H1 (cell line): Measurements from ENCODE around the gene NAB1. TPM values are rescaled to one million over a fixed set of nuclear protein-coding genes. Genes with fewer than 3 reads are reported as not detected.
"Not testable (repeated sequence)": the region's sequence is repeated elsewhere in the genome, so short reads cannot be mapped to it uniquely, and the experiment has no call there.

ENCODE experiments used
- CTCF ChIA-PET: fragments of 300-600 bp; sonication (Branson Sonifier 250); formaldehyde crosslinking; loops from one replicate; lab custom pipeline; 2021; ENCODE audit not compliant: partially characterized antibody; lab: Charles Lee
- POLR2A ChIA-PET: fragments of 300-600 bp; sonication (Branson Sonifier 250); formaldehyde crosslinking; loops from one replicate; lab custom pipeline; 2021; ENCODE audit warnings: inconsistent platforms; ENCODE audit not compliant: partially characterized antibody; lab: Charles Lee
- DNase-seq, 2 experiments: peaks; one replicate each; pipeline versions ENCODE4 v3.0.0 to v3.0.0-alpha.2; 2010 to 2022; ENCODE audit warnings: low spot score in 2 of 2, low read depth in 1 of 2, mixed read lengths in 1 of 2
- FAIRE-seq: peaks from 2 replicates; lab custom pipeline; 2011; peaks lifted over from hg19 to GRCh38; lab: Jason Lieb, UNC
- H2AFZ ChIP-seq: 2 replicates; pipeline ENCODE4 v1.8.1; 2012; ENCODE audit warnings: low read length, inconsistent platforms
- H2AK5ac ChIP-seq: 2 replicates; pipeline ENCODE4 v1.6.1; 2013; ENCODE audit warnings: low read depth, low read length
- H2BK120ac ChIP-seq: replicated peaks from 2 replicates; pipeline ENCODE3; 2013; ENCODE audit warnings: low read depth, low read length, inconsistent platforms
- H2BK12ac ChIP-seq: 2 replicates; pipeline ENCODE4 v1.6.1; 2013; ENCODE audit warnings: low read depth, low read length
- H2BK15ac ChIP-seq: 2 replicates; pipeline ENCODE4 v1.6.1; 2013; ENCODE audit warnings: low read length
- H2BK20ac ChIP-seq: 2 replicates; pipeline ENCODE4 v1.6.1; 2013; ENCODE audit warnings: low read length
- H2BK5ac ChIP-seq: 2 replicates; pipeline ENCODE4 v1.6.1; 2013; ENCODE audit warnings: low read depth, low read length
- H3K14ac ChIP-seq: 2 replicates; pipeline ENCODE4 v1.6.1; 2013; ENCODE audit warnings: inconsistent platforms; ENCODE audit not compliant: insufficient read length
- H3K18ac ChIP-seq: 2 replicates; pipeline ENCODE4 v1.6.1; 2013; ENCODE audit warnings: low read length; ENCODE audit errors: extremely low read depth
- H3K23ac ChIP-seq: 2 replicates; pipeline ENCODE4 v1.6.1; 2013; ENCODE audit warnings: inconsistent platforms; ENCODE audit not compliant: insufficient read length
- H3K23me2 ChIP-seq: 2 replicates; pipeline ENCODE4 v1.6.1; 2013; ENCODE audit warnings: low read depth, low read length
- H3K27ac ChIP-seq: 2 replicates; pipeline ENCODE4 v1.6.1; 2011; ENCODE audit warnings: low read depth, low read length, inconsistent platforms
- H3K27me3 ChIP-seq, 4 experiments: replicated peaks in 1 of 4; 1 replicate in 1 of 4; 2 replicates in 3 of 4; pipeline versions ENCODE4 v1.6.1 to v1.8.1; 2011 to 2013; ENCODE audit warnings: low read length in 3 of 4, mild to moderate bottlenecking in 3 of 4, inconsistent platforms in 2 of 4, mixed read lengths in 2 of 4, moderate library complexity in 1 of 4; ENCODE audit not compliant: control insufficient read depth in 3 of 4, insufficient read depth in 3 of 4; ENCODE audit errors: extremely low read depth in 1 of 4
- H3K36me3 ChIP-seq, 4 experiments: 2 replicates each; pipeline versions ENCODE4 v1.6.1 to v1.8.1; 2011 to 2013; ENCODE audit warnings: mild to moderate bottlenecking in 4 of 4, low read length in 3 of 4, moderate library complexity in 2 of 4, control low read depth in 1 of 4, inconsistent platforms in 1 of 4; ENCODE audit not compliant: insufficient read depth in 4 of 4, control insufficient read depth in 2 of 4
- H3K4ac ChIP-seq: replicated peaks from 2 replicates; pipeline ENCODE3; 2013; ENCODE audit warnings: low read length, low read depth, mixed read lengths, inconsistent platforms; ENCODE audit not compliant: insufficient read length
- H3K4me1 ChIP-seq, 4 experiments: replicated peaks in 1 of 4; 1 replicate in 1 of 4; 2 replicates in 3 of 4; pipeline versions ENCODE4 v1.6.1 to v1.8.1; 2011 to 2013; ENCODE audit warnings: low read length in 3 of 4, inconsistent platforms in 2 of 4, mixed read lengths in 1 of 4; ENCODE audit not compliant: insufficient read depth in 4 of 4, control insufficient read depth in 3 of 4
- H3K4me2 ChIP-seq, 2 experiments: 2 replicates each; pipeline versions ENCODE4 v1.6.1 to v1.8.1; 2011 to 2013; ENCODE audit warnings: low read depth in 2 of 2, low read length in 2 of 2, control low read depth in 1 of 2, inconsistent platforms in 1 of 2, mild to moderate bottlenecking in 1 of 2; ENCODE audit not compliant: insufficient read depth in 1 of 2
- H3K4me3 ChIP-seq, 4 experiments: fragments of 200-600, 300-600 bp in 1 of 4; sonication (generic), shearing (Covaris generic), sonication (Bioruptor Twin) in 1 of 4; 2 replicates each; pipeline versions ENCODE4 v1.5.1 to v1.8.1; 2011 to 2016; ENCODE audit warnings: low read length in 4 of 4, low read depth in 3 of 4, control low read depth in 2 of 4, inconsistent platforms in 2 of 4, mild to moderate bottlenecking in 2 of 4, mixed read lengths in 1 of 4, moderate library complexity in 1 of 4; ENCODE audit not compliant: insufficient read depth in 2 of 4; ENCODE audit errors: extremely low read depth in 1 of 4
- H3K56ac ChIP-seq: replicated peaks from 2 replicates; pipeline ENCODE3; 2013; ENCODE audit warnings: low read depth, mild to moderate bottlenecking, mixed read lengths, low read length, inconsistent platforms; ENCODE audit not compliant: insufficient read length
- H3K79me1 ChIP-seq: 2 replicates; pipeline ENCODE4 v1.6.1; 2013; ENCODE audit warnings: low read depth, low read length, control low read depth
- H3K79me2 ChIP-seq, 2 experiments: 2 replicates each; pipeline versions ENCODE4 v1.6.1 to v1.8.1; 2012 to 2013; ENCODE audit warnings: low read length in 2 of 2, mild to moderate bottlenecking in 2 of 2, inconsistent platforms in 1 of 2; ENCODE audit not compliant: insufficient read depth in 2 of 2, control insufficient read depth in 1 of 2
- H3K9ac ChIP-seq, 4 experiments: replicated peaks in 1 of 4; 1 replicate in 1 of 4; 2 replicates in 3 of 4; pipeline versions ENCODE4 v1.6.1 to v1.8.1; 2011 to 2013; ENCODE audit warnings: low read depth in 3 of 4, low read length in 3 of 4, control low read depth in 2 of 4, mild to moderate bottlenecking in 2 of 4, moderate library complexity in 2 of 4, inconsistent platforms in 1 of 4; ENCODE audit errors: extremely low read depth in 1 of 4
- H3K9me3 ChIP-seq, 2 experiments: 2 replicates each; pipeline versions ENCODE4 v1.6.1 to v1.8.1; 2012 to 2013; ENCODE audit warnings: mild to moderate bottlenecking in 2 of 2, moderate library complexity in 2 of 2, control low read depth in 1 of 2, inconsistent platforms in 1 of 2, low read depth in 1 of 2, low read length in 1 of 2, mixed read lengths in 1 of 2; ENCODE audit not compliant: insufficient read depth in 2 of 2
- H4K20me1 ChIP-seq, 2 experiments: replicated peaks in 1 of 2; 2 replicates each; pipeline versions ENCODE3 to v1.8.1; 2011 to 2013; ENCODE audit warnings: inconsistent platforms in 2 of 2, low read length in 2 of 2, mild to moderate bottlenecking in 1 of 2; ENCODE audit not compliant: insufficient read depth in 2 of 2, control insufficient read depth in 1 of 2
- H4K5ac ChIP-seq: 2 replicates; pipeline ENCODE4 v1.6.1; 2013; ENCODE audit warnings: low read length, low read depth, mixed read lengths, inconsistent platforms; ENCODE audit not compliant: insufficient read length
- H4K8ac ChIP-seq: 2 replicates; pipeline ENCODE4 v1.8.0; 2013; ENCODE audit warnings: mild to moderate bottlenecking, moderate library complexity, low read length, inconsistent platforms; ENCODE audit not compliant: insufficient read depth; ENCODE audit errors: extremely low read depth
- H4K91ac ChIP-seq: replicated peaks from 2 replicates; pipeline ENCODE3; 2013; ENCODE audit warnings: low read length, mixed read lengths, inconsistent platforms; ENCODE audit not compliant: insufficient read length
- WGBS, 2 experiments: shearing (Covaris generic) in 1 of 2; methylation state at CpG; one replicate each; pipeline versions ENCODE4 v1.1.6 to v1.1.7; 2013 to 2015; ENCODE audit warnings: low lambda C conversion rate in 2 of 2, mixed read lengths in 2 of 2, inconsistent platforms in 1 of 2, low coverage in 1 of 2, missing lambda C conversion rate in 1 of 2; ENCODE audit not compliant: insufficient replicate concordance in 2 of 2, insufficient coverage in 1 of 2, insufficient read length in 1 of 2; ENCODE audit errors: extremely low coverage in 1 of 2, missing lambda C conversion rate in 1 of 2; 5-methylcytosine and 5-hydroxymethylcytosine counted together
- polyA plus RNA-seq, 7 experiments: library from polyadenylated mRNA; depleted of rRNA in 3 of 7; stranded (reverse) in 5 of 7; unstranded in 2 of 7; fragments of >200 nt in 5 of 7; fragments of 200-250 nt in 2 of 7; gene quantifications; 1 replicate in 5 of 7; 2 replicates in 1 of 7; 4 replicates in 1 of 7; pipeline versions ENCODE4 v1.2.1 to v1.2.3, GENCODE V29; 2011 to 2013; ENCODE audit warnings: missing spikeins in 2 of 7, mixed read lengths in 2 of 7
- total RNA-seq: library from RNA; stranded (reverse); fragmentation: NEBNext Ultra II Directional; extraction: Animal tissue kit (Norgen Biotek cat#: 25700); gene quantifications from 2 replicates; pipeline ENCODE4 v1.2.1, GENCODE V29; 2021

The NAB1 gene
- total and polyA plus RNA-seq, 2 of the 8 experiments (the other 6 are each of a cell fraction or from before 2014, with no cell fraction given) = 8.5 to 28.6 TPM

- POLR2A ChIA-PET = not testable (repeated sequence)
Observed at GRCh38 chr2:190610528-190610927, 38.4 kb upstream of the NAB1 start.

More at GRCh38 chr2:190610528-190610927, 38.4 kb upstream of the NAB1 start:
- WGBS, 2 experiments = 81% methylated on average over 2 of the region's 2 CpGs; no CpG with 5 or more reads in 1 of the 2 experiments
- H4K20me1 ChIP-seq, H3K56ac ChIP-seq, H3K18ac ChIP-seq, H3K4me3 ChIP-seq, H4K5ac ChIP-seq, H3K27ac ChIP-seq, H2AK5ac ChIP-seq, H3K79me2 ChIP-seq, H2BK12ac ChIP-seq, CTCF ChIA-PET, H3K9me3 ChIP-seq, H2BK5ac ChIP-seq, H4K8ac ChIP-seq, H3K23me2 ChIP-seq, H4K91ac ChIP-seq, DNase-seq, H3K27me3 ChIP-seq, FAIRE-seq, H3K9ac ChIP-seq, H3K4me2 ChIP-seq, H2AFZ ChIP-seq, H3K23ac ChIP-seq, H2BK20ac ChIP-seq, H3K14ac ChIP-seq, H3K36me3 ChIP-seq, H3K4me1 ChIP-seq, H3K79me1 ChIP-seq, H3K4ac ChIP-seq, H2BK15ac ChIP-seq, H2BK120ac ChIP-seq: not testable (repeated sequence)
